DND-41 (cell line): Measurements from ENCODE around the gene C1orf198.
A peak's percentile ranks its signal among the peaks of the same experiment; 100 is the strongest.

Experiments
- ATAC-seq: fragments of 200-7000 bp; cut with Tn5 transposase; 3 replicates; pipeline ENCODE4 v1.9.1; 2021; ENCODE audit warnings: low read depth; ENCODE audit not compliant: insufficient read depth
- DNase-seq: peaks from one replicate; pipeline ENCODE4 v3.0.0-alpha.2; 2020
- H2AFZ ChIP-seq: 2 replicates; pipeline ENCODE4 v1.6.0; 2012; ENCODE audit warnings: low read depth, low read length
- H3K27ac ChIP-seq: 2 replicates; pipeline ENCODE4 v1.5.1; 2012; ENCODE audit warnings: low read length, inconsistent platforms
- H3K27me3 ChIP-seq: fragments of 200-600 bp; sonication (generic); 2 replicates; pipeline ENCODE4 v1.6.0; 2012; ENCODE audit warnings: low read length, mild to moderate bottlenecking, inconsistent platforms; ENCODE audit not compliant: insufficient read depth, poor library complexity
- H3K36me3 ChIP-seq: 2 replicates; pipeline ENCODE4 v1.5.1; 2012; ENCODE audit warnings: low read length, inconsistent platforms; ENCODE audit not compliant: insufficient read depth
- H3K4me1 ChIP-seq: 2 replicates; pipeline ENCODE4 v1.5.1; 2012; ENCODE audit warnings: mild to moderate bottlenecking, low read length; ENCODE audit not compliant: insufficient read depth
- H3K4me2 ChIP-seq: 2 replicates; pipeline ENCODE4 v1.6.0; 2012; ENCODE audit warnings: mild to moderate bottlenecking, moderate library complexity, low read length, inconsistent platforms; ENCODE audit not compliant: insufficient read depth
- H3K4me3 ChIP-seq, 2 experiments: fragments of 200-600 bp in 1 of 2; shearing (Covaris generic) in 1 of 2; 2 replicates each; pipeline ENCODE4 v1.5.1; 2012 to 2016; ENCODE audit warnings: inconsistent platforms in 2 of 2, low read length in 2 of 2, mild to moderate bottlenecking in 2 of 2, low read depth in 1 of 2, moderate library complexity in 1 of 2
- H3K79me2 ChIP-seq: 2 replicates; pipeline ENCODE4 v1.6.0; 2012; ENCODE audit warnings: low read length, inconsistent platforms; ENCODE audit not compliant: insufficient read depth
- H3K9ac ChIP-seq: 2 replicates; pipeline ENCODE4 v1.6.0; 2012; ENCODE audit warnings: low read depth, mild to moderate bottlenecking, inconsistent platforms, low read length, moderate library complexity
- H3K9me3 ChIP-seq: 2 replicates; pipeline ENCODE4 v1.5.1; 2012; ENCODE audit warnings: low read length, moderate library complexity, mild to moderate bottlenecking, inconsistent platforms; ENCODE audit not compliant: insufficient read depth, severe bottlenecking
- H4K20me1 ChIP-seq: 2 replicates; pipeline ENCODE4 v1.6.0; 2012; ENCODE audit warnings: low read length; ENCODE audit not compliant: insufficient read depth
- CTCF ChIP-seq: IDR thresholded peaks from 2 replicates; pipeline ENCODE4 v1.5.1; 2012; ENCODE audit warnings: borderline replicate concordance, low read length, moderate library complexity, mild to moderate bottlenecking; ENCODE audit not compliant: poor library complexity, severe bottlenecking; ENCODE audit errors: extremely low read depth
- EZH2 ChIP-seq: IDR thresholded peaks from 3 replicates; pipeline ENCODE4 v1.6.1; 2012; ENCODE audit warnings: borderline replicate concordance, low read depth, mild to moderate bottlenecking, moderate library complexity, low read length, inconsistent platforms; ENCODE audit not compliant: severe bottlenecking

C1orf198 gene

GRCh38 chr1:230867903-230868735 lies at the start of gene C1orf198:
C1orf198 (minus strand) TSS chr1:230868521; CDS start chr1:230868512, 9 bp downstream.
- H3K4me1 ChIP-seq: peaks cover 23% of the 10 kb centered on the region
- H3K27me3 ChIP-seq: peaks cover 15% of the 10 kb centered on the region
- H3K9me3 ChIP-seq: no peaks in the 10 kb centered on the region
- ATAC-seq (peak; percentile 90), DNase-seq (peak; percentile 75)
- peak within 1 kb of the TSS; percentile 89 to 94 for H3K4me3 ChIP-seq
- H3K36me3 ChIP-seq: no peaks in the 10 kb centered on the region
- peak within 1 kb of the TSS; percentile 95 for H2AFZ ChIP-seq
- TF ChIP-seq EZH2 (no peak), CTCF (no peak)
- no peaks in the 10 kb centered on the region for H3K79me2 ChIP-seq
- H3K4me2 ChIP-seq: peak within 1 kb of the TSS; percentile 82
- H3K27ac ChIP-seq: peak within 1 kb of the TSS; percentile 55; the same call in 1 of the 2 replicates
- peak within 1 kb of the TSS; percentile 84 for H3K9ac ChIP-seq
- H4K20me1 ChIP-seq: 0 out of 2 replicates have a peak, but pooled peaks cover 6% of the 10 kb centered on the region

DNA sequence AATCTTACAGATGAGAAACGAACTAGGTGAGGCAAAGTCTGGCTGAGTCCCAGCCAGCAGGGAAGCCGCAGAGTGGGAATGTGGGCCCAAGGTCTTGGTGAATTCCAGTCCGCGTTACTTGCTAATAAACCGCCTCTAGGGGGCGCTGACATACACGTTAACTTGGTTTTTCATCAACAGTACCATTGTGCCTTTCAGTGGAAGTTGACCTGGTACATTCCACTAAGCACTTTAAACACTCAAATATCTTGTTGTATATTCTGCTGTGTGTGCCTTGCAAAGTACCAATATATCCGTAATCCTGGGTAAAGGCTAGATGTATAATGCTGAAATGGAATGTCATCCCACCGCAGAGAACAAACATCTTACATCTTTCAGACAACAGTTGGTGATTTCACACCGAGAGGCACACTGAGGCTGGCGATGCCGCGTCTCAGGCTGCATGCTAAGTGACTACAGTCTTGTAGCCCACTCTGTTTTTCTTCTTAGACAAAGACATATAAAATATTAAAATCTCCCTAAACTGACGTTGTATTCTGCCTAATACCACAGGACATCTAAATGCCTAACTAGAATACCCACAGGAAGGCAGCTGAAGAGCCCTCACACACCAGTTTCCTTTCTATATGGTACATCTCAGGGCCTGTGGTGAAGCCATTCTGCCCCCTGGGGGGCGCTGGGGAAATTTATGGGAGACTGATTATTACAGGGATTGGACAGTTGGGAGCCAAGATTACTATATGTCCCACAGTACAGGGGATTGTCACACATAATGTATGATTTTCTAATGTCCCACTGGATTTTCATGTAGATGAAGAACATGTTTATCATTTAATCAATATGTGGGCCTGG lies 49.2 kb upstream of the C1orf198 start:
- no peak overlapping the region for H3K27ac ChIP-seq
- TF ChIP-seq EZH2 (no peak), CTCF (peak; percentile 84)
- no peak overlapping the region for H3K9ac ChIP-seq
- no peaks in the 10 kb centered on the region for H3K4me1 ChIP-seq
- H3K27me3 ChIP-seq: no peaks in the 10 kb centered on the region
- H3K9me3 ChIP-seq: no peaks in the 10 kb centered on the region
- H3K79me2 ChIP-seq: no peaks in the 10 kb centered on the region
- H2AFZ ChIP-seq: no peak overlapping the region
- peaks cover 55% of the 10 kb centered on the region for H3K36me3 ChIP-seq
- no peaks in the 10 kb centered on the region; the same call in 1 of the 2 replicates for H4K20me1 ChIP-seq
- H3K4me3 ChIP-seq: no peak overlapping the region
- DNase-seq (peak; percentile 62), ATAC-seq (peak; percentile 77)
- H3K4me2 ChIP-seq: no peak overlapping the region

DNA sequence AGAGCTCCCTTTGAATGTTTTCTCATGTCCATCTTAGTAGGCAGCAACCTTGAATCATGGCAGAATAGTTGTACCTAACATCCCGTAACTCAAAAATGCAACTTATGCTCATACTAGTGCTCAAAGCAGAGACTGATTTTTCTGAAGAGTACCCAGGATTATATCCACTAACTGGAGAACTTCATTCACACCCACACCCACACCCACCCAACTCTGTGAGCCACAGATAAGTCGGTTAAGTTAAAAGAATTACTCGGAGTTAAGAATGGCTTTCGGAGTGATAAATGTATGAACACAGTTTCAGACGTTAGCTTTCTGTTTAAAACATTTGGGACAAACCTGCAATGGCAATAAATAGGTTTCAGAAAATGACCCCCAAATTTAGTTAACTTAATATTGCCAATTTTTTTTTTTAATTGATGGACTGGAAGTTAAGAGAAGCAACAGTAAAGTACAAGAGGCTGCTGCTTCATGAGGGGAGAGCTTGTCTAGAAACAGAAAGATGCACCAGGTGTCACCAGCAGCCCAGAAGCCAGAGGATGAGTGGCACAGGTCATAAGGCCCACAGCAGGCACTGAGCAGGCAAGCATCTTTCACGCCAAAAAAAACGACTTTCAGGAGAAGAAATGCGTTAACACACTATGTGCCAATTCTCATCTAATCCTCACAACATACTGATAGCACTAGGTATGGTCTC lies 48.4 kb upstream of the C1orf198 start:
- TF ChIP-seq EZH2 (no peak), CTCF (no peak)
- Histone ChIP-seq H3K9ac (no peak overlapping the region), H3K4me3 (no peak overlapping the region), H3K27me3 (no peaks in the 10 kb centered on the region), H3K79me2 (no peaks in the 10 kb centered on the region), H4K20me1 (no peaks in the 10 kb centered on the region; the same call in 1 of the 2 replicates), H2AFZ (no peak overlapping the region), H3K9me3 (no peaks in the 10 kb centered on the region), H3K27ac (no peak overlapping the region), H3K4me2 (no peak overlapping the region), H3K4me1 (no peaks in the 10 kb centered on the region), H3K36me3 (peaks cover 52% of the 10 kb centered on the region)
- ATAC-seq (0 out of 3 replicates have a peak, but pooled peaks have one; percentile 12), DNase-seq (no peak)
